HFFc6 (cell line): Measurements from ENCODE around the gene PLEKHA6. TPM values are rescaled to one million over a fixed set of nuclear protein-coding genes. Genes with fewer than 3 reads are reported as not detected.
"Not testable (repeated sequence)": the region's sequence is repeated elsewhere in the genome, so short reads cannot be mapped to it uniquely, and the experiment has no call there.

Experiments
- DNase-seq: peaks from one replicate; pipeline ENCODE4 v3.0.0-alpha.2; 2018
- H3K27ac Mint-ChIP-seq: 2 replicates; pipeline ENCODE4 v1.8.0; 2020; ENCODE audit warnings: mild to moderate bottlenecking, mixed read lengths
- H3K27me3 Mint-ChIP-seq: 2 replicates; pipeline ENCODE4 v1.8.0; 2021; ENCODE audit warnings: mild to moderate bottlenecking, moderate library complexity, mixed read lengths; ENCODE audit not compliant: insufficient read depth
- H3K36me3 Mint-ChIP-seq: 2 replicates; pipeline ENCODE4 v1.8.0; 2021; ENCODE audit warnings: low read depth, mixed read lengths
- H3K4me1 Mint-ChIP-seq: 2 replicates; pipeline ENCODE4 v1.8.0; 2020; ENCODE audit warnings: low read depth, mixed read lengths
- H3K4me3 Mint-ChIP-seq: 2 replicates; pipeline ENCODE4 v1.8.0; 2020; ENCODE audit warnings: mild to moderate bottlenecking, moderate library complexity, mixed read lengths
- H3K9me3 Mint-ChIP-seq: 2 replicates; pipeline ENCODE4 v1.8.0; 2020; ENCODE audit warnings: mild to moderate bottlenecking, mixed read lengths
- total RNA-seq, 6 experiments: library from RNA; stranded (reverse); fragmentation: NEBNext Ultra II Directional; extraction: Animal tissue kit (Norgen Biotek cat#: 25700); gene quantifications; 2 replicates in 1 of 6; 3 replicates in 5 of 6; pipeline ENCODE4 v1.2.3, GENCODE V29; 2021
- TF ChIP-seq, protein P1 (sequence below): fragments of 200-600 bp; sonication (generic); IDR thresholded peaks from 2 replicates; pipeline ENCODE4 v1.5.0; 2021; ENCODE audit warnings: antibody characterized with exemption, mild to moderate bottlenecking

PLEKHA6 gene
- total RNA-seq, 6 experiments from 2014 or later = 1.3 to 2.4 (median 1.5) TPM

DNA sequence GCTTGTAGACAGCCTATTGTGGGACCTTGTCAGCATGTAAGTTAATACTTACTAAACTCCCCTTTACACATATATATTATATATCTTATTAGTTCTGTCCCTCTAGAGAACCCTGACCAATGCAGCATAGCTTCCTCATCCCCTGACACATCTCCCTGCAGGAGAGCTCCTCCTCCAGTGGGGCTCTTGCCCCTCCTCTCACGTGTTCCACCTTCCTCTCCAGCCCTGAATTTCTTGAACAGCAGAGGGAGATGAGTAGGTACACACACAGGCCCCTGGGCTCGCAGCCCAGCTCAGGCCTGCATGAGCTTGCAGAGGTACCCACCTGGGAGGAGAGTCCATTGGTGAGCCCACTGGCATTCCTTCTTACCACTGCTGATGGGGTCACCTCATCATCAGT, 118.7 kb downstream of the PLEKHA6 start:
- Mint-ChIP-seq H3K4me1 (no peaks in the 10 kb centered on the region), H3K36me3 (no peaks in the 10 kb centered on the region), H3K9me3 (no peaks in the 10 kb centered on the region; the same call in 1 of the 2 replicates), H3K27me3 (peaks cover 19% of the 10 kb centered on the region), H3K27ac (no peak overlapping the region), H3K4me3 (no peak overlapping the region)
- TF ChIP-seq, protein P1, sequence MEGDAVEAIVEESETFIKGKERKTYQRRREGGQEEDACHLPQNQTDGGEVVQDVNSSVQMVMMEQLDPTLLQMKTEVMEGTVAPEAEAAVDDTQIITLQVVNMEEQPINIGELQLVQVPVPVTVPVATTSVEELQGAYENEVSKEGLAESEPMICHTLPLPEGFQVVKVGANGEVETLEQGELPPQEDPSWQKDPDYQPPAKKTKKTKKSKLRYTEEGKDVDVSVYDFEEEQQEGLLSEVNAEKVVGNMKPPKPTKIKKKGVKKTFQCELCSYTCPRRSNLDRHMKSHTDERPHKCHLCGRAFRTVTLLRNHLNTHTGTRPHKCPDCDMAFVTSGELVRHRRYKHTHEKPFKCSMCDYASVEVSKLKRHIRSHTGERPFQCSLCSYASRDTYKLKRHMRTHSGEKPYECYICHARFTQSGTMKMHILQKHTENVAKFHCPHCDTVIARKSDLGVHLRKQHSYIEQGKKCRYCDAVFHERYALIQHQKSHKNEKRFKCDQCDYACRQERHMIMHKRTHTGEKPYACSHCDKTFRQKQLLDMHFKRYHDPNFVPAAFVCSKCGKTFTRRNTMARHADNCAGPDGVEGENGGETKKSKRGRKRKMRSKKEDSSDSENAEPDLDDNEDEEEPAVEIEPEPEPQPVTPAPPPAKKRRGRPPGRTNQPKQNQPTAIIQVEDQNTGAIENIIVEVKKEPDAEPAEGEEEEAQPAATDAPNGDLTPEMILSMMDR = no peak
- no peak for DNase-seq

DNA sequence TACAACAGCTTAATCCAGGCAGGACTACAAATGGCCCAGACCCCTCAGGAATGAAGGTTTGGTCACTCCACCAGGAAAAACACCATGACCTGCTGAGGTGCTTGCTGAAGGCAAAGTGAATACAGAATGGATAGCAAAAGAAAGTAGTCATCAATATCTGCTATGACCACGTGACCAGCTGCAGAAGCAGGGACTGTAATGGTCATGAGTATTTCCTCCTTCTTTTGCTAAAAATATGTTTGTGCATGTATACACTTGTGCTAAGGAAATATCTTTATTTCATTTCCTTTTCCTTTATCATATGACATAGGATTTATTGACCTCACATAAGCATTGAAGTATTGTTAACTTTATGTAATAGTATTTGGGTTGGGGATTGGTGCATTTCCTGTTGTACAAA, 119.5 kb downstream of the PLEKHA6 start:
- Mint-ChIP-seq H3K36me3 (no peaks in the 10 kb centered on the region), H3K4me1 (no peaks in the 10 kb centered on the region), H3K4me3 (no peak overlapping the region), H3K27me3 (peaks cover 14% of the 10 kb centered on the region), H3K27ac (no peak overlapping the region), H3K9me3 (no peaks in the 10 kb centered on the region; the same call in 1 of the 2 replicates)
- no peak for DNase-seq
- TF ChIP-seq, protein P1 = no peak

GRCh38 chr1:204239401-204239800, 120.3 kb downstream of the PLEKHA6 start:
- H3K27ac Mint-ChIP-seq, H3K9me3 Mint-ChIP-seq, H3K4me3 Mint-ChIP-seq, H3K4me1 Mint-ChIP-seq, H3K36me3 Mint-ChIP-seq, DNase-seq: not testable (repeated sequence)
- peaks cover 12% of the 10 kb centered on the region for H3K27me3 Mint-ChIP-seq

GRCh38 chr1:204238520-204238919, 121.2 kb downstream of the PLEKHA6 start:
- H3K27me3 Mint-ChIP-seq = peaks cover 12% of the 10 kb centered on the region

DNA sequence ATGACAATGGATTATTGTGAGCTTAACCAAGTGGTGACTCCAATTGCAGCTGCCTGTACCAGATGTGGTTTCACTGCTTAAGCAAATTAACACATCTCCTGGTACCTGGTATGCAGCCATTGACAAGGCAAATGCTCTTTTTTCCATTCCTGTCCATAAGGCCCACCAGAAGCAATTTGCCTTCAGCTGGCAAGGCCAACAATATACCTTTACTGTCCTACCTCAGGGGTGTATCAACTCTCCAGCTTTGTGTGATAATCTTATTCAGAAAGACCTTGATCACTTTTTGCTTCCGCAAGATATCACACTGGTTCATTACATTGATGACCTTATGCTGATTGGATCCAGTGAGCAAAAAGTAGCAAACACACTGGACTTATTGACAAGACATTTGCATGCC, 122.2 kb downstream of the PLEKHA6 start:
- DNase-seq, H3K4me1 Mint-ChIP-seq, H3K4me3 Mint-ChIP-seq, H3K36me3 Mint-ChIP-seq, H3K27ac Mint-ChIP-seq, H3K9me3 Mint-ChIP-seq: not testable (repeated sequence)
- H3K27me3 Mint-ChIP-seq = peaks cover 11% of the 10 kb centered on the region

More at GRCh38 chr1:204238520-204238919, 121.2 kb downstream of the PLEKHA6 start:
- not testable (repeated sequence) for DNase-seq, H3K36me3 Mint-ChIP-seq, H3K4me3 Mint-ChIP-seq, H3K4me1 Mint-ChIP-seq, H3K27ac Mint-ChIP-seq, H3K9me3 Mint-ChIP-seq

DNA sequence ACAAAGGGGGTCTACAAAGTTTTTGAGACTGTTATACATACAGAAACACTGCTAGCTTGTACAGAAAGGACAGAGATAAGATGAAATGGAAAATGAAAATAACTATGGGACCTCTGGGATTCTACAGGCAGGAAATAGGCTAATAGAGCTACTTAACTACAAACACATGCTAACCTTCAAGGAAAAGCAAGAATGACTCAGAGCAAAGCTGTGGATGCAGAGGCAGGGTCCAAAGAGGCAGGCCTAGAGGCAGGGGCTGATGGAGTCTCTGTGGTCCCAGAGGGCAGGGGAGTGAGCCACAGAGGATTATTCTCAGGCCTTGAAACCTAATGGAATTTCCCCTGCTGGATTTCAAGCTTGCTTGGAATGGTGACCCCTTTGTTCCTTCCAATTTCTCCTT, 127.2 kb downstream of the PLEKHA6 start:
- Mint-ChIP-seq H3K27me3 (peaks cover 6% of the 10 kb centered on the region), H3K36me3 (peaks cover 5% of the 10 kb centered on the region; the same call in 1 of the 2 replicates), H3K4me1 (peaks cover 12% of the 10 kb centered on the region), H3K9me3 (no peaks in the 10 kb centered on the region; the same call in none of the 2 replicates), H3K27ac (no peak overlapping the region), H3K4me3 (no peak overlapping the region)
- TF ChIP-seq, protein P1 = no peak
- peak; percentile 27 for DNase-seq

GRCh38 chr1:204230211-204230610, 129.5 kb downstream of the PLEKHA6 start:
- Mint-ChIP-seq H3K36me3 (peaks cover 5% of the 10 kb centered on the region; the same call in 1 of the 2 replicates), H3K27ac (no peak overlapping the region)
- no peak for DNase-seq

More at GRCh38 chr1:204230211-204230610, 129.5 kb downstream of the PLEKHA6 start:
- no peak overlapping the region for H3K4me3 Mint-ChIP-seq
- H3K4me1 Mint-ChIP-seq = peaks cover 12% of the 10 kb centered on the region
- no peaks in the 10 kb centered on the region; the same call in 1 of the 2 replicates for H3K9me3 Mint-ChIP-seq
- TF ChIP-seq, protein P1 = no peak
- no peaks in the 10 kb centered on the region; the same call in 1 of the 2 replicates for H3K27me3 Mint-ChIP-seq
